Pancreas (tissue), 10 donors: ENCODE results near the gene NRDC. TPM values are rescaled to one million over a fixed set of nuclear protein-coding genes. Genes with fewer than 3 reads are reported as not detected.

Experiments
- ATAC-seq, 4 donors: fragments of 200-7000 bp; cut with Tn5 transposase; one replicate each; pipeline versions ENCODE4 v1.8.0 to v1.9.1; 2020; ENCODE audit warnings: mild to moderate bottlenecking in 4 of 4, moderate library complexity in 4 of 4
- DNase-seq, 6 donors: peaks; one replicate each; pipeline ENCODE4 v3.0.0-alpha.2; 2020
- FAIRE-seq: peaks from 2 replicates; lab custom pipeline; 2012; peaks lifted over from hg19 to GRCh38; lab: Jason Lieb, UNC
- H3K27ac ChIP-seq, 4 donors: fragments of 200-600 bp; sonication (generic); 1 replicate in 3 of 4; 2 replicates in 1 of 4; pipeline versions ENCODE4 v1.5.0 to v1.8.0; 2020
- H3K27me3 ChIP-seq, 4 donors: fragments of 200-600 bp; one replicate each; pipeline ENCODE4 v1.8.0; 2021
- H3K36me3 ChIP-seq, 3 donors: fragments of 200-600 bp; sonication (generic) in 1 of 3; one replicate each; pipeline versions ENCODE4 v1.5.0 to v1.8.0; 2020 to 2021
- H3K4me1 ChIP-seq, 3 donors: fragments of 200-600 bp; one replicate each; pipeline ENCODE4 v1.8.0; 2021
- H3K4me3 ChIP-seq, 4 donors: fragments of 200-600 bp; sonication (generic) in 2 of 4; one replicate each; pipeline versions ENCODE4 v1.5.0 to v1.8.0; 2020 to 2021
- H3K9me3 ChIP-seq, 4 donors: fragments of 200-600 bp; one replicate each; pipeline ENCODE4 v1.8.0; 2021
- WGBS, 2 donors: extraction: QIAGEN DNeasy Blood & Tissue Kit; methylation state at CpG; one replicate each; pipeline ENCODE4 v1.1.7; 2013; 5-methylcytosine and 5-hydroxymethylcytosine counted together
- intact Hi-C, 3 donors: fragments of 100-400 bp; cut with DNase I; formaldehyde crosslinking; loops; one replicate each; pipeline versions ENCODE4 v1.11.1 to v1.14.2; 2022
- polyA plus RNA-seq, 2 donors: library from polyadenylated mRNA; stranded (reverse); fragments of 200-250 nt; gene quantifications; one replicate each; pipeline ENCODE4 v1.2.3, GENCODE V29; 2013
- total RNA-seq, 6 donors: library from RNA; stranded (reverse); fragmentation: NEBNext Ultra II Directional in 4 of 6; extraction: Animal tissue kit (Norgen Biotek cat#: 25700) in 4 of 6; gene quantifications; one replicate each; pipeline versions ENCODE4 v1.2.1 to v1.2.4, GENCODE V29; 2021 to 2023
- TF ChIP-seq, protein P1 (sequence below), 4 donors: fragments of 200-600 bp; sonication (generic) in 3 of 4; IDR thresholded peaks; one replicate each; pipeline versions ENCODE4 v1.5.0 to v1.8.0; 2021; ENCODE audit warnings: antibody characterized with exemption in 4 of 4
- donor health status: healthy with polysubstance abuse.
- donor health status: DM: no; HTN: no; CAD: no; lungs with moderate emphysema.
- donor health status: DM: no; HTN: no; CAD: no.
- donor health status: control.
- donor health status: control.
- donor health status: Bipolar disorder and iron deficiency.
- donor health status: DM: yes; HTN: yes; CAD: no.
- donor health status: DM: no; HTN: no; CAD: no.
- donor health status: DM: no; HTN: no; CAD: no.
- donor health status: DM: yes; HTN: yes; CAD: no.

Gene NRDC
- total and polyA plus RNA-seq, 8 donors, result 56.1 to 85.6 (median 67.5) TPM

DNA sequence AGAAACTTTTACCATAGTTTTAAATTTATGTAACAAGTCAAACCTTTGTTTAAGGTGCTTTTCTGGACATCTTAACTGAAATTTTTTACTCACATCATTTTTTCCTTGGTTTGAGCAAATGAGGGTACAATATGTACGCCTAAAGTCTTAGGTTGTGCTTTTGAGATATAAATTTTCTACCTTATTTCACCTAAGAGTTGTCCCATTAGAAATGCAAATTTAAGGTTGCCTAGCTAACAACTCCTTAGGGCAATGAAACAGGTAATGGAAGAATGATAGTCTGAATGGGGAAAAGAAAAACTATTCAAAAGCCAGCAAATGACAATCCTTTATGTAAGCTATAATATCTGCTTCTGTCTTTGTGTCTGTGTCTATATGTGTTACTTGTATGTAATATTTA lies 19.6 kb downstream of the NRDC start:
- Histone ChIP-seq H3K9me3 (no peaks in the 10 kb centered on the region), H3K4me1 (no peaks in the 10 kb centered on the region), H3K27ac (no peak overlapping the region), H3K4me3 (no peak overlapping the region), H3K27me3 (no peaks in the 10 kb centered on the region), H3K36me3 (no peaks in the 10 kb centered on the region)
- TF ChIP-seq, protein P1, sequence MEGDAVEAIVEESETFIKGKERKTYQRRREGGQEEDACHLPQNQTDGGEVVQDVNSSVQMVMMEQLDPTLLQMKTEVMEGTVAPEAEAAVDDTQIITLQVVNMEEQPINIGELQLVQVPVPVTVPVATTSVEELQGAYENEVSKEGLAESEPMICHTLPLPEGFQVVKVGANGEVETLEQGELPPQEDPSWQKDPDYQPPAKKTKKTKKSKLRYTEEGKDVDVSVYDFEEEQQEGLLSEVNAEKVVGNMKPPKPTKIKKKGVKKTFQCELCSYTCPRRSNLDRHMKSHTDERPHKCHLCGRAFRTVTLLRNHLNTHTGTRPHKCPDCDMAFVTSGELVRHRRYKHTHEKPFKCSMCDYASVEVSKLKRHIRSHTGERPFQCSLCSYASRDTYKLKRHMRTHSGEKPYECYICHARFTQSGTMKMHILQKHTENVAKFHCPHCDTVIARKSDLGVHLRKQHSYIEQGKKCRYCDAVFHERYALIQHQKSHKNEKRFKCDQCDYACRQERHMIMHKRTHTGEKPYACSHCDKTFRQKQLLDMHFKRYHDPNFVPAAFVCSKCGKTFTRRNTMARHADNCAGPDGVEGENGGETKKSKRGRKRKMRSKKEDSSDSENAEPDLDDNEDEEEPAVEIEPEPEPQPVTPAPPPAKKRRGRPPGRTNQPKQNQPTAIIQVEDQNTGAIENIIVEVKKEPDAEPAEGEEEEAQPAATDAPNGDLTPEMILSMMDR (IDR thresholded peaks at IDR 0.05), result no peak
- ATAC-seq, result no peak
- 57 to 59% methylated on average over 1 of the region's 1 CpG for WGBS, 2 donors
- no peak for FAIRE-seq
- intact Hi-C loops, result no loop called here
- DNase-seq, result no peak

GRCh38 chr1:51856745-51857144 lies 21.8 kb downstream of the NRDC start:
- no peak overlapping the region for H3K27ac ChIP-seq
- H3K9me3 ChIP-seq, result no peaks in the 10 kb centered on the region
- ATAC-seq, result no peak
- intact Hi-C loops, result no loop called here
- H3K27me3 ChIP-seq, result no peaks in the 10 kb centered on the region
- H3K4me3 ChIP-seq, result no peak overlapping the region
- no peaks in the 10 kb centered on the region for H3K36me3 ChIP-seq
- no peak for DNase-seq
- no peaks in the 10 kb centered on the region for H3K4me1 ChIP-seq
- TF ChIP-seq, protein P1 (IDR thresholded peaks at IDR 0.05), result no peak
- FAIRE-seq, result no peak

GRCh38 chr1:51855624-51856023 lies 22.9 kb downstream of the NRDC start:
- intact Hi-C loops, result no loop called here
- Histone ChIP-seq H3K4me1 (no peaks in the 10 kb centered on the region), H3K4me3 (no peak overlapping the region), H3K27ac (no peak overlapping the region), H3K27me3 (no peaks in the 10 kb centered on the region), H3K9me3 (no peaks in the 10 kb centered on the region), H3K36me3 (no peaks in the 10 kb centered on the region)
- 97 to 99% methylated on average over 3 of the region's 3 CpGs for WGBS, 2 donors
- TF ChIP-seq, protein P1 (IDR thresholded peaks at IDR 0.05), result no peak
- no peak for FAIRE-seq
- DNase-seq, result no peak
- no peak for ATAC-seq

GRCh38 chr1:51853360-51853759 lies 25.2 kb downstream of the NRDC start:
- no peaks in the 10 kb centered on the region for H3K27me3 ChIP-seq
- FAIRE-seq, result no peak
- no peak for ATAC-seq
- H3K4me1 ChIP-seq, result peaks cover 0 to 5% (median 3%) of the 10 kb centered on the region in 3 donors
- no peak overlapping the region for H3K4me3 ChIP-seq
- TF ChIP-seq, protein P1 (IDR thresholded peaks at IDR 0.05), result no peak
- no peaks in the 10 kb centered on the region for H3K9me3 ChIP-seq
- intact Hi-C loops, result no loop called here
- no peak overlapping the region for H3K27ac ChIP-seq
- DNase-seq, result no peak
- H3K36me3 ChIP-seq, result no peaks in the 10 kb centered on the region
- 83 to 85% methylated on average over 2 of the region's 2 CpGs for WGBS, 2 donors

DNA sequence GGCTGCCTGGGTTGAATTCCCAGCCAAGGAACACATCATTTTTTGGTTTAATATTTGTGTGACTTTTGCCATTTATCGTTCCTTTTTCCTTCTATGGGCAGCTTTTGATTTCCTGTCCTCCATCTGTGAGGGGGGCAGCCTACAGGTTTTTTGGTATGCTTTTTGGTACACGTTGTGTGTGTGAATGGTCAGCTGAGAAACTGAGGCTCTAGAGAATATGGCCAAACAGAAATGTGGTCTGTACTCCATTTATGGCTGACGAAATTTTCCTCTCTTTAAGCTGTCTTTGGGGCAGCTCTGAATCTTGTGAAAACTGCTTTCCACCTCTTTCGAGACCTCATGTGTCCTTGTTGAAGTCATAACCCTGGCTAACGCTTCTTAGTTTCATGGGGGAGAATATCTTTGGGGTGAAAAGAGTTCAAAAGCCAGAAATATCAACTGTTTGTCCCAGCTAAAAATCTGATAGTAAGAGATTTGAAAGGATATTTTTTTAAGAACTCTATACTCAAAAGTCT lies 26.6 kb downstream of the NRDC start:
- H3K27me3 ChIP-seq, result no peaks in the 10 kb centered on the region
- H3K9me3 ChIP-seq, result no peaks in the 10 kb centered on the region
- H3K4me1 ChIP-seq, result peaks cover 0 to 5% (median 3%) of the 10 kb centered on the region in 3 donors
- FAIRE-seq (no peak), DNase-seq (no peak), ATAC-seq (no peak)
- no peaks in the 10 kb centered on the region for H3K36me3 ChIP-seq
- no peak overlapping the region for H3K27ac ChIP-seq
- H3K4me3 ChIP-seq, result no peak overlapping the region
- TF ChIP-seq, protein P1 (IDR thresholded peaks at IDR 0.05), result no peak
- intact Hi-C loops, result no loop called here
- 85 to 89% methylated on average over 5 of the region's 5 CpGs for WGBS, 2 donors
